ENCODE measurements around the gene ZNG1B. TPM values are rescaled to one million over a fixed set of nuclear protein-coding genes. Genes with fewer than 3 reads are reported as not detected.
"Not testable (repeated sequence)": the region's sequence is repeated elsewhere in the genome, so short reads cannot be mapped to it uniquely, and the experiment has no call there.

ZNG1B gene
- total RNA-seq, 1 donor, result 26.4 TPM

- DNase-seq (ENCODE audit: insufficient read length, low spot score, missing footprints); H4K20me1 ChIP-seq (ENCODE audit: insufficient read depth, low read length); H3K36me3 ChIP-seq (ENCODE audit: insufficient read depth, low read length): not testable (repeated sequence)
Observed at GRCh38 chr2:113524986-113525385, 87.5 kb downstream of the ZNG1B start.

GRCh38 chr2:113527350-113528045, 90.0 kb downstream of the ZNG1B start:
- not testable (repeated sequence) for H3K27ac ChIP-seq (ENCODE audit: low read depth, low read length); H3K36me3 ChIP-seq (ENCODE audit: insufficient read depth, low read length); H3K9me3 ChIP-seq (ENCODE audit: low read depth, low read length); H3K4me1 ChIP-seq (ENCODE audit: insufficient read depth, low read length); H3K27me3 ChIP-seq (ENCODE audit: insufficient read depth, low read length); H4K20me1 ChIP-seq (ENCODE audit: insufficient read depth, low read length); H2AFZ ChIP-seq (ENCODE audit: low read length); H3K79me2 ChIP-seq (ENCODE audit: insufficient read depth, low read length); DNase-seq (ENCODE audit: insufficient read length, low spot score, missing footprints); H3K4me2 ChIP-seq (ENCODE audit: insufficient read depth, low read length); H3K4me3 ChIP-seq (ENCODE audit: insufficient read depth, low read length)

More at GRCh38 chr2:113524986-113525385, 87.5 kb downstream of the ZNG1B start:
- not testable (repeated sequence) for H3K4me3 ChIP-seq (ENCODE audit: insufficient read depth, low read length); H3K9me3 ChIP-seq (ENCODE audit: low read depth, low read length); H3K4me1 ChIP-seq (ENCODE audit: insufficient read depth, low read length); H3K27me3 ChIP-seq (ENCODE audit: insufficient read depth, low read length); H3K79me2 ChIP-seq (ENCODE audit: insufficient read depth, low read length); H2AFZ ChIP-seq (ENCODE audit: low read length); H3K4me2 ChIP-seq (ENCODE audit: insufficient read depth, low read length); H3K27ac ChIP-seq (ENCODE audit: low read depth, low read length)

GRCh38 chr2:113528126-113528525, 90.6 kb downstream of the ZNG1B start:
- not testable (repeated sequence) for H3K27me3 ChIP-seq (ENCODE audit: insufficient read depth, low read length); H3K4me2 ChIP-seq (ENCODE audit: insufficient read depth, low read length); H3K36me3 ChIP-seq (ENCODE audit: insufficient read depth, low read length); H3K27ac ChIP-seq (ENCODE audit: low read depth, low read length); H2AFZ ChIP-seq (ENCODE audit: low read length); H3K4me3 ChIP-seq (ENCODE audit: insufficient read depth, low read length); H3K4me1 ChIP-seq (ENCODE audit: insufficient read depth, low read length); DNase-seq (ENCODE audit: insufficient read length, low spot score, missing footprints); H4K20me1 ChIP-seq (ENCODE audit: insufficient read depth, low read length); H3K79me2 ChIP-seq (ENCODE audit: insufficient read depth, low read length); H3K9me3 ChIP-seq (ENCODE audit: low read depth, low read length)

GRCh38 chr2:113528904-113529303, 91.4 kb downstream of the ZNG1B start:
- DNase-seq (ENCODE audit: insufficient read length, low spot score, missing footprints); H3K4me3 ChIP-seq (ENCODE audit: insufficient read depth, low read length); H3K36me3 ChIP-seq (ENCODE audit: insufficient read depth, low read length); H3K9me3 ChIP-seq (ENCODE audit: low read depth, low read length); H4K20me1 ChIP-seq (ENCODE audit: insufficient read depth, low read length); H3K4me2 ChIP-seq (ENCODE audit: insufficient read depth, low read length); H3K27me3 ChIP-seq (ENCODE audit: insufficient read depth, low read length); H3K27ac ChIP-seq (ENCODE audit: low read depth, low read length); H2AFZ ChIP-seq (ENCODE audit: low read length); H3K79me2 ChIP-seq (ENCODE audit: insufficient read depth, low read length); H3K4me1 ChIP-seq (ENCODE audit: insufficient read depth, low read length): not testable (repeated sequence)

- H2AFZ ChIP-seq (ENCODE audit: low read length); DNase-seq (ENCODE audit: insufficient read length, low spot score, missing footprints); H3K4me1 ChIP-seq (ENCODE audit: insufficient read depth, low read length); H4K20me1 ChIP-seq (ENCODE audit: insufficient read depth, low read length); H3K4me2 ChIP-seq (ENCODE audit: insufficient read depth, low read length); H3K9me3 ChIP-seq (ENCODE audit: low read depth, low read length); H3K27me3 ChIP-seq (ENCODE audit: insufficient read depth, low read length); H3K4me3 ChIP-seq (ENCODE audit: insufficient read depth, low read length); H3K36me3 ChIP-seq (ENCODE audit: insufficient read depth, low read length); H3K79me2 ChIP-seq (ENCODE audit: insufficient read depth, low read length); H3K27ac ChIP-seq (ENCODE audit: low read depth, low read length): not testable (repeated sequence)
Observed at GRCh38 chr2:113532991-113533390, 95.5 kb downstream of the ZNG1B start.

- not testable (repeated sequence) for H3K79me2 ChIP-seq (ENCODE audit: insufficient read depth, low read length); H2AFZ ChIP-seq (ENCODE audit: low read length); H3K4me1 ChIP-seq (ENCODE audit: insufficient read depth, low read length); H3K27ac ChIP-seq (ENCODE audit: low read depth, low read length); H3K4me3 ChIP-seq (ENCODE audit: insufficient read depth, low read length); H3K36me3 ChIP-seq (ENCODE audit: insufficient read depth, low read length); H4K20me1 ChIP-seq (ENCODE audit: insufficient read depth, low read length); H3K9me3 ChIP-seq (ENCODE audit: low read depth, low read length); H3K4me2 ChIP-seq (ENCODE audit: insufficient read depth, low read length); H3K27me3 ChIP-seq (ENCODE audit: insufficient read depth, low read length); DNase-seq (ENCODE audit: insufficient read length, low spot score, missing footprints)
Observed at GRCh38 chr2:113536573-113536972, 99.1 kb downstream of the ZNG1B start.

- H2AFZ ChIP-seq (ENCODE audit: low read length); H4K20me1 ChIP-seq (ENCODE audit: insufficient read depth, low read length); H3K79me2 ChIP-seq (ENCODE audit: insufficient read depth, low read length); H3K36me3 ChIP-seq (ENCODE audit: insufficient read depth, low read length); H3K27ac ChIP-seq (ENCODE audit: low read depth, low read length); H3K4me2 ChIP-seq (ENCODE audit: insufficient read depth, low read length); H3K4me1 ChIP-seq (ENCODE audit: insufficient read depth, low read length); H3K27me3 ChIP-seq (ENCODE audit: insufficient read depth, low read length); H3K9me3 ChIP-seq (ENCODE audit: low read depth, low read length); DNase-seq (ENCODE audit: insufficient read length, low spot score, missing footprints); H3K4me3 ChIP-seq (ENCODE audit: insufficient read depth, low read length): not testable (repeated sequence)
Observed at GRCh38 chr2:113540834-113541203, 103.3 kb downstream of the ZNG1B start.

- H3K36me3 ChIP-seq (ENCODE audit: insufficient read depth, low read length); H3K27ac ChIP-seq (ENCODE audit: low read depth, low read length); H3K4me1 ChIP-seq (ENCODE audit: insufficient read depth, low read length); H3K79me2 ChIP-seq (ENCODE audit: insufficient read depth, low read length); H4K20me1 ChIP-seq (ENCODE audit: insufficient read depth, low read length); H2AFZ ChIP-seq (ENCODE audit: low read length); H3K9me3 ChIP-seq (ENCODE audit: low read depth, low read length); H3K27me3 ChIP-seq (ENCODE audit: insufficient read depth, low read length): not testable (repeated sequence)
- peak overlapping the region; percentile 61 for H3K4me2 ChIP-seq (ENCODE audit: insufficient read depth, low read length)
- peak overlapping the region; percentile 60 for H3K4me3 ChIP-seq (ENCODE audit: insufficient read depth, low read length)
- peak; percentile 74 for DNase-seq (ENCODE audit: insufficient read length, low spot score, missing footprints)
Observed at GRCh38 chr2:113541204-113541975, 103.9 kb downstream of the ZNG1B start.

- H3K4me1 ChIP-seq (ENCODE audit: insufficient read depth, low read length); H3K27me3 ChIP-seq (ENCODE audit: insufficient read depth, low read length); DNase-seq (ENCODE audit: insufficient read length, low spot score, missing footprints); H4K20me1 ChIP-seq (ENCODE audit: insufficient read depth, low read length); H2AFZ ChIP-seq (ENCODE audit: low read length); H3K79me2 ChIP-seq (ENCODE audit: insufficient read depth, low read length); H3K9me3 ChIP-seq (ENCODE audit: low read depth, low read length); H3K36me3 ChIP-seq (ENCODE audit: insufficient read depth, low read length); H3K27ac ChIP-seq (ENCODE audit: low read depth, low read length): not testable (repeated sequence)
- peak overlapping the region; percentile 10 for H3K4me3 ChIP-seq (ENCODE audit: insufficient read depth, low read length)
- peak overlapping the region; percentile 61 for H3K4me2 ChIP-seq (ENCODE audit: insufficient read depth, low read length)
Observed at GRCh38 chr2:113541976-113542485, 104.5 kb downstream of the ZNG1B start.

Measured in osteoblast (primary cell).